Right cardiac atrium (tissue), 5 donors: Measurements from ENCODE around the gene HSDL1. TPM values are rescaled to one million over a fixed set of nuclear protein-coding genes. Genes with fewer than 3 reads are reported as not detected.

ENCODE experiments used
- ATAC-seq, 2 donors: fragments of 200-7000 bp; cut with Tn5 transposase; one replicate each; pipeline versions ENCODE4 v1.8.0 to v1.9.1; 2020; ENCODE audit warnings: moderate library complexity in 2 of 2, mild to moderate bottlenecking in 1 of 2
- DNase-seq, 3 donors: peaks; one replicate each; pipeline ENCODE4 v3.0.0-alpha.2; 2020
- H3K27ac ChIP-seq: one replicate; pipeline ENCODE4 v1.5.1; 2013; ENCODE audit warnings: mild to moderate bottlenecking, low read length, control low read depth, moderate library complexity
- H3K27me3 ChIP-seq: one replicate; pipeline ENCODE4 v1.6.1; 2013; ENCODE audit not compliant: control insufficient read depth, insufficient read depth
- H3K4me1 ChIP-seq: one replicate; pipeline ENCODE4 v1.6.1; 2013; ENCODE audit warnings: low read length; ENCODE audit not compliant: control insufficient read depth, insufficient read depth
- H3K4me3 ChIP-seq: one replicate; pipeline ENCODE4 v1.5.1; 2013; ENCODE audit warnings: low read length, control low read depth
- H3K9me3 ChIP-seq: one replicate; pipeline ENCODE4 v1.6.1; 2013; ENCODE audit warnings: low read length; ENCODE audit not compliant: control insufficient read depth
- WGBS: extraction: QIAGEN DNeasy Blood & Tissue Kit; methylation state at CpG from one replicate; pipeline ENCODE4 v1.1.7; 2013; 5-methylcytosine and 5-hydroxymethylcytosine counted together
- intact Hi-C, 4 donors: fragments of 100-400 bp; cut with DNase I; formaldehyde crosslinking; loops; one replicate each; pipeline versions ENCODE4 v1.11.0 to v1.14.0; 2022 to 2023
- polyA plus RNA-seq: library from polyadenylated mRNA; stranded (reverse); fragments of 200-250 nt; gene quantifications from one replicate; pipeline ENCODE4 v1.2.3, GENCODE V29; 2013
- total RNA-seq, 4 donors: library from RNA; stranded (reverse); fragmentation: NEBNext Ultra II Directional; extraction: Animal tissue kit (Norgen Biotek cat#: 25700); gene quantifications; one replicate each; pipeline ENCODE4 v1.2.1, GENCODE V29; 2021
- donor health status: healthy with polysubstance abuse.
- donor health status: DM: no; HTN: yes; CAD: no.
- donor health status: DM: no; HTN: no; CAD: no.
- donor health status: DM: no; HTN: yes; CAD: no; lungs with severe emphysema.
- donor health status: DM: yes; HTN: yes; CAD: no.

Gene HSDL1
- total and polyA plus RNA-seq, 5 donors = 15.0 to 34.8 (median 23.1) TPM

DNA sequence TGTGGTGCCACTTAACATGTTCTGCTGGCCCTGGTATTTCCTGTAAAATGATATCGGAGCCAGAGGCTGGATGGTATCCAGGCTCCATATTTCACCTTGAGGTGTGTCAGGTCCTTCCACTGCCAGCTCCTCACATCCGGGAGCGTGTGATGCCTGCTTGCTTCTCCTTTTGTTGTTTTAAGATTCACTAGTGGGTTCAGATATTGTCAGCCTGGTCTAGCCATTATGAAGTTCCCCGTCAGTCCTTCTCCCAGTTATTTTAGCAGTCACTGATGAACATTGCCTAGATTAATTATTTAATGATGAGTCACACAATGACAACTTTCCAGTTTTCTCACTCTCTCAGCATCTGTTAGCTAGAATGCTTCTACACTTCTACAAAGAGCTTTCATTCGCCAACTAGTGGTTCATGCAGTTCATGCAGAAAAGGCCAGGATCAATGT is 11.4 kb upstream of the HSDL1 start:
- H3K27ac ChIP-seq = peak overlapping the region; percentile 72
- intact Hi-C loops = no loop called here
- no peak for DNase-seq
- no peaks in the 10 kb centered on the region for H3K9me3 ChIP-seq
- WGBS = 46% methylated on average over 5 of the region's 5 CpGs
- ATAC-seq = peak; percentile 29 to 66
- H3K27me3 ChIP-seq = no peaks in the 10 kb centered on the region
- H3K4me3 ChIP-seq = no peak overlapping the region
- no peaks in the 10 kb centered on the region for H3K4me1 ChIP-seq

- DNase-seq = no peak
- Histone ChIP-seq H3K27ac (no peak overlapping the region), H3K4me3 (no peak overlapping the region), H3K27me3 (no peaks in the 10 kb centered on the region), H3K4me1 (no peaks in the 10 kb centered on the region), H3K9me3 (no peaks in the 10 kb centered on the region)
- intact Hi-C loops = no loop called here
- WGBS = 85% methylated on average over 6 of the region's 6 CpGs
- ATAC-seq = no peak
Observed at GRCh38 chr16:84155771-84156170, 10.8 kb upstream of the HSDL1 start.

- no peak overlapping the region for H3K27ac ChIP-seq
- H3K27me3 ChIP-seq = no peaks in the 10 kb centered on the region
- no peak overlapping the region for H3K4me3 ChIP-seq
- no peaks in the 10 kb centered on the region for H3K9me3 ChIP-seq
- ATAC-seq = no peak
- intact Hi-C loops = no loop called here
- DNase-seq = no peak
- H3K4me1 ChIP-seq = no peaks in the 10 kb centered on the region
- WGBS = 96% methylated on average over 4 of the region's 4 CpGs
Observed at GRCh38 chr16:84155226-84155625, 10.2 kb upstream of the HSDL1 start.

DNA sequence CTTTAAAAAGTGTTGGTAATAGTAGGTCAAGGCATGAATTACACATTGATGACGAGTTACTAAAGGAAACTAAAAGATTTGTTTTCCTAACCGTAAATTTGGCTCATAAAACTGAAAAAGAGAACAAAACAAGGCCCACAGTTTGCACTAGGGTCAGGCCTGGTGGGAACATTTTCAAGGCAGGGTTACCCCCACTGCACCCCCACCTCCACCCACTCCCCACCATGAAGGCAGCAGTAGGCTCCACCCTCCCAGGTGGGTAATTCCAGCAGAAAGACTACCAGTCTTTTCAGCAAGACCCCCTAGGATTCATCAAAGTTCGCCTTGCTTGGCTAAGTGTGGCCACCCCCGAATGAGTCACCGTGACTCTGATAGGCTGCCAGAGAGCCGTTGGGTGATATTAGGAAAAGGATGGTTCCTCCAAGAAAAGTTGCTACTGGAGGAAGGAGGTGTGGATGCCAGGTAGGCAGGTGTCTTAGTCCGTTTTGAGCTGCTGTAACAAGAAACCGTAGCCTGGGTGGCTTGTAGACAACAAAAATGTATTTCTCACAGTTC is 8.8 kb upstream of the HSDL1 start:
- ATAC-seq (no peak), DNase-seq (no peak)
- Histone ChIP-seq H3K9me3 (no peaks in the 10 kb centered on the region), H3K4me3 (no peak overlapping the region), H3K4me1 (no peaks in the 10 kb centered on the region), H3K27ac (no peak overlapping the region), H3K27me3 (no peaks in the 10 kb centered on the region)
- intact Hi-C loops = no loop called here
- WGBS = 65% methylated on average over 8 of the region's 8 CpGs

GRCh38 chr16:84150926-84151325 is 5.9 kb upstream of the HSDL1 start:
- no peak for ATAC-seq
- Histone ChIP-seq H3K4me1 (no peaks in the 10 kb centered on the region), H3K27ac (no peak overlapping the region), H3K4me3 (no peak overlapping the region), H3K27me3 (no peaks in the 10 kb centered on the region), H3K9me3 (no peaks in the 10 kb centered on the region)
- intact Hi-C loops = no loop called here
- DNase-seq = no peak
- 74% methylated on average over 3 of the region's 3 CpGs for WGBS

- intact Hi-C loops = no loop called here
- ATAC-seq (peak; percentile 30 to 53), DNase-seq (peak in 2 of 3 donors; percentile 63 to 66)
- no peak overlapping the region for H3K27ac ChIP-seq
- no peaks in the 10 kb centered on the region for H3K27me3 ChIP-seq
- H3K4me3 ChIP-seq = peak overlapping the region; percentile 96
- no peaks in the 10 kb centered on the region for H3K4me1 ChIP-seq
- no peaks in the 10 kb centered on the region for H3K9me3 ChIP-seq
- WGBS = 3% methylated on average over 39 of the region's 39 CpGs
Observed at GRCh38 chr16:84144209-84144858, 643 bp downstream of the HSDL1 start.

DNA sequence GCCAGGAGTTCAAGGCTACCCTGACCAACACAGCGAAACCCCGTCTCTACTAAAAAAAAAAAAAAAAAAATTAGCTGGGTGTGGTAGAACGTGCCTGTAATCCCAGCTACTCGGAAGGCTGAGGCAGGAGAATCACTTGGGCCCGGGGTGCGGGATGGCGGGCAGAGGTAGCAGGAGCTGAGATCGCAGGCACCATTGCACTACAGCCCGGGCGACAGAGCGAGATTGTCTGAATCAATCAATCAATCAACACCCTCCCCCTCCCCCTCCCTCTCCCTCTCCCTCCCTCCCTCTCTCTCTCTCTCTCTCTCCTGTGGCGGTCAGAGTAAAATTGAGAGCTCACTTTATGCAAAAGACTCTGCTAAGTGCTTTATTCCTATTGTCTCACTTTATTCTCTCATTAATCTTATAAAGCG is 1.2 kb downstream of the HSDL1 start:
- Histone ChIP-seq H3K27ac (no peak overlapping the region), H3K4me1 (no peaks in the 10 kb centered on the region), H3K4me3 (peak overlapping the region; percentile 96), H3K9me3 (no peaks in the 10 kb centered on the region), H3K27me3 (no peaks in the 10 kb centered on the region)
- intact Hi-C loops = no loop called here
- WGBS = 34% methylated on average over 13 of the region's 13 CpGs
- no peak for DNase-seq
- no peak for ATAC-seq

GRCh38 chr16:84143081-84143480 is 1.9 kb downstream of the HSDL1 start:
- H3K27me3 ChIP-seq = no peaks in the 10 kb centered on the region
- WGBS = 93% methylated on average over 1 of the region's 1 CpG
- intact Hi-C loops = no loop called here
- ATAC-seq (no peak), DNase-seq (no peak)
- H3K4me1 ChIP-seq = no peaks in the 10 kb centered on the region
- no peaks in the 10 kb centered on the region for H3K9me3 ChIP-seq
- no peak overlapping the region for H3K4me3 ChIP-seq
- no peak overlapping the region for H3K27ac ChIP-seq

GRCh38 chr16:84141143-84141670 is 3.8 kb downstream of the HSDL1 start:
- ATAC-seq = no peak
- intact Hi-C loops = no loop called here
- WGBS = 72% methylated on average over 13 of the region's 13 CpGs

GRCh38 chr16:84139628-84140258 is 5.2 kb downstream of the HSDL1 start:
- H3K4me1 ChIP-seq = no peaks in the 10 kb centered on the region
- H3K9me3 ChIP-seq = no peaks in the 10 kb centered on the region
- ATAC-seq = no peak
- peak overlapping the region; percentile 88 for H3K27ac ChIP-seq
- intact Hi-C loops = no loop called here
- H3K27me3 ChIP-seq = no peaks in the 10 kb centered on the region
- no peak for DNase-seq
- H3K4me3 ChIP-seq = no peak overlapping the region
- 69% methylated on average over 6 of the region's 6 CpGs for WGBS

More at GRCh38 chr16:84141143-84141670, 3.8 kb downstream of the HSDL1 start:
- Histone ChIP-seq H3K27me3 (no peaks in the 10 kb centered on the region), H3K4me3 (no peak overlapping the region), H3K9me3 (no peaks in the 10 kb centered on the region), H3K27ac (no peak overlapping the region), H3K4me1 (no peaks in the 10 kb centered on the region)
- DNase-seq = no peak
